ENCODE results near the gene PCDHGA2. TPM values are rescaled to one million over a fixed set of nuclear protein-coding genes. Genes with fewer than 3 reads are reported as not detected.
"Not testable (repeated sequence)": the region's sequence is repeated elsewhere in the genome, so short reads cannot be mapped to it uniquely, and the experiment has no call there.

Gene PCDHGA2
- total and polyA plus RNA-seq, 2 experiments from 2014 or later: 0.45 to 1.0 TPM

- TF ChIP-seq EZH2 (IDR thresholded peaks at IDR 0.05; ENCODE audit: low read depth, unreplicated experiment): no peak
Observed at GRCh38 chr5:141384471-141385267, 46.1 kb downstream of the PCDHGA2 start (continued).

- peaks cover 89% of the 10 kb centered on the region for H3K9me3 Mint-ChIP-seq
- H3K27me3 Mint-ChIP-seq (ENCODE audit: insufficient read depth, low read depth, poor library complexity); H3K9me2 ChIP-seq (ENCODE audit: insufficient read depth); H3K4me1 Mint-ChIP-seq; H3K27ac Mint-ChIP-seq; H4K20me1 ChIP-seq (replicated peaks; ENCODE audit: insufficient read depth); H2AFZ ChIP-seq; H3K4me1 ChIP-seq (ENCODE audit: insufficient read depth); H3K79me2 ChIP-seq (replicated peaks; ENCODE audit: insufficient read depth); H3F3A ChIP-seq (replicated peaks; ENCODE audit: low read depth); H3K36me3 ChIP-seq (ENCODE audit: insufficient read depth); H3K27ac ChIP-seq (ENCODE audit: low read depth); H3K27me3 ChIP-seq (ENCODE audit: insufficient read depth): not testable (repeated sequence)
- peaks cover 74% of the 10 kb centered on the region for H3K36me3 Mint-ChIP-seq (ENCODE audit: low read depth)
- DNase-seq (ENCODE audit: low spot score) (peak; percentile 81), ATAC-seq (peak; percentile 92)
- peak; percentile 72 to 75 for TF ChIP-seq CTCF (conservative IDR thresholded peaks at IDR 0.05; ENCODE audit: low read depth in 2 of 2)
- TF ChIP-seq POLR2AphosphoS5 (IDR thresholded peaks at IDR 0.05; ENCODE audit: low read depth): peak; percentile 14; the same call in 1 of the 2 replicates
- Histone ChIP-seq H3K4me3 (peak within 1 kb of the TSS; percentile 52), H3K4me2 (peak within 1 kb of the TSS; percentile 67)
- H3K4me3 Mint-ChIP-seq: peak within 1 kb of the TSS; percentile 72
Observed at GRCh38 chr5:141387557-141388311, 49.2 kb downstream of the PCDHGA2 start, which contains the start of gene PCDHGB4. TSS of gene PCDHGB4 (plus strand) at chr5:141387698. CDS start at chr5:141387885, 187 bp downstream.

- H3K79me2 ChIP-seq (replicated peaks; ENCODE audit: insufficient read depth): 0 out of 2 replicates have a peak, but pooled peaks cover 5% of the 10 kb centered on the region
- Mint-ChIP-seq H3K36me3 (ENCODE audit: low read depth) (peaks cover 74% of the 10 kb centered on the region), H3K27me3 (ENCODE audit: insufficient read depth, low read depth, poor library complexity) (peaks cover 6% of the 10 kb centered on the region), H3K4me3 (peak overlapping the region; percentile 11; the same call in 1 of the 3 replicates), H3K9me3 (peaks cover 89% of the 10 kb centered on the region), H3K4me1 (no peaks in the 10 kb centered on the region; the same call in 2 of the 3 replicates), H3K27ac (no peak overlapping the region)
- no peaks in the 10 kb centered on the region for H4K20me1 ChIP-seq (replicated peaks; ENCODE audit: insufficient read depth)
- H3K27ac ChIP-seq (ENCODE audit: low read depth): no peak overlapping the region
- no peak overlapping the region for H3K4me3 ChIP-seq
- H3K9me2 ChIP-seq (ENCODE audit: insufficient read depth): no peaks in the 10 kb centered on the region
- H3F3A ChIP-seq (replicated peaks; ENCODE audit: low read depth): no peaks in the 10 kb centered on the region
- peaks cover 7% of the 10 kb centered on the region; the same call in 1 of the 2 replicates for H3K27me3 ChIP-seq (ENCODE audit: insufficient read depth)
- no peak overlapping the region for H3K4me2 ChIP-seq
- H3K4me1 ChIP-seq (ENCODE audit: insufficient read depth): 0 out of 2 replicates have a peak, but pooled peaks cover 5% of the 10 kb centered on the region
- DNase-seq (ENCODE audit: low spot score) (no peak), ATAC-seq (no peak)
- H2AFZ ChIP-seq: no peak overlapping the region
- peaks cover 7% of the 10 kb centered on the region; the same call in 1 of the 2 replicates for H3K36me3 ChIP-seq (ENCODE audit: insufficient read depth)
- TF ChIP-seq ZNF114 (CRISPR knock-in tag; IDR thresholded peaks at IDR 0.05): no peak
- TF ChIP-seq POLR2AphosphoS5 (IDR thresholded peaks at IDR 0.05; ENCODE audit: low read depth): no peak
- TF ChIP-seq JUNB (IDR thresholded peaks at IDR 0.05; ENCODE audit: unreplicated experiment): no peak
- TF ChIP-seq CREB1 (CRISPR knock-in tag; IDR thresholded peaks at IDR 0.05; ENCODE audit: low read depth): no peak
- TF ChIP-seq REST (IDR thresholded peaks at IDR 0.05; ENCODE audit: unreplicated experiment): no peak
- no peak for TF ChIP-seq EZH2phosphoT487 (IDR thresholded peaks at IDR 0.05; ENCODE audit: unreplicated experiment)
- TF ChIP-seq NANOG (IDR thresholded peaks at IDR 0.05; ENCODE audit: borderline replicate concordance): no peak
- no peak for TF ChIP-seq EZH2 (IDR thresholded peaks at IDR 0.05; ENCODE audit: low read depth, unreplicated experiment)
- TF ChIP-seq CTCF (conservative IDR thresholded peaks at IDR 0.05; ENCODE audit: low read depth in 2 of 2): no peak
- TF ChIP-seq ETS1 (IDR thresholded peaks at IDR 0.05): no peak
Observed at GRCh38 chr5:141388661-141389060, 50.1 kb downstream of the PCDHGA2 start.

All from GM23338 (cell line).